Loucy (cell line): Measurements from ENCODE around the gene VAV2.

Experiments
- H2AFZ ChIP-seq: fragments of 200-600 bp; sonication (generic); 2 replicates; pipeline ENCODE4 v1.6.0; 2016; ENCODE audit warnings: antibody characterized with exemption, mild to moderate bottlenecking, low read length, moderate library complexity
- H3F3A ChIP-seq: fragments of 200-600 bp; 2 replicates; pipeline ENCODE4 v1.6.0; 2016; ENCODE audit warnings: antibody characterized with exemption, low read depth, mild to moderate bottlenecking
- H3K27me3 ChIP-seq: fragments of 200-600 bp; sonication (generic); 2 replicates; pipeline ENCODE4 v1.6.1; 2014; ENCODE audit warnings: low read length, mild to moderate bottlenecking; ENCODE audit not compliant: insufficient read depth, poor library complexity, severe bottlenecking
- H3K36me3 ChIP-seq: fragments of 200-600 bp; sonication (generic); 2 replicates; pipeline ENCODE4 v1.6.1; 2016; ENCODE audit warnings: low read length; ENCODE audit not compliant: insufficient read depth
- H3K4me1 ChIP-seq: fragments of 200-600 bp; sonication (generic); 2 replicates; pipeline ENCODE4 v1.5.1; 2014; ENCODE audit warnings: low read length, mild to moderate bottlenecking; ENCODE audit not compliant: insufficient read depth, poor library complexity, severe bottlenecking
- H3K4me2 ChIP-seq: fragments of 200-600 bp; sonication (generic); 2 replicates; pipeline ENCODE4 v1.6.0; 2014; ENCODE audit warnings: antibody characterized with exemption, low read length, low read depth, mild to moderate bottlenecking; ENCODE audit not compliant: poor library complexity, severe bottlenecking
- H3K4me3 ChIP-seq: fragments of 200-600 bp; sonication (generic); 2 replicates; pipeline ENCODE4 v1.5.1; 2014; ENCODE audit warnings: low read length, mild to moderate bottlenecking, mixed read lengths; ENCODE audit not compliant: poor library complexity, severe bottlenecking
- H3K79me2 ChIP-seq: fragments of 200-600 bp; sonication (generic); 2 replicates; pipeline ENCODE4 v1.6.1; 2014; ENCODE audit warnings: low read length; ENCODE audit not compliant: insufficient read depth
- H3K9ac ChIP-seq: fragments of 200-600 bp; sonication (generic); 2 replicates; pipeline ENCODE4 v1.6.0; 2014; ENCODE audit warnings: mild to moderate bottlenecking, low read depth, low read length, moderate library complexity; ENCODE audit not compliant: poor library complexity, severe bottlenecking
- H3K9me2 ChIP-seq: fragments of 200-600 bp; sonication (generic); replicated peaks from 2 replicates; pipeline ENCODE4 v1.6.1; 2016; ENCODE audit warnings: low read depth, low read length, mixed read lengths
- H3K9me3 ChIP-seq: fragments of 200-600 bp; sonication (generic); 2 replicates; pipeline ENCODE4 v1.6.1; 2014; ENCODE audit warnings: mild to moderate bottlenecking, antibody characterized with exemption, low read length, low read depth; ENCODE audit not compliant: insufficient read depth
- H4K20me1 ChIP-seq: fragments of 200-600 bp; sonication (generic); 2 replicates; pipeline ENCODE4 v1.6.0; 2014; ENCODE audit warnings: antibody characterized with exemption, low read length, mild to moderate bottlenecking; ENCODE audit not compliant: insufficient read depth, poor library complexity, severe bottlenecking
- CTCF ChIP-seq: fragments of 200-600 bp; sonication (generic); conservative IDR thresholded peaks from 2 replicates; pipeline ENCODE4 v1.5.1; 2014; ENCODE audit warnings: mild to moderate bottlenecking, antibody characterized with exemption, low read length
- EZH2phosphoT487 ChIP-seq: fragments of 200-600 bp; IDR thresholded peaks from 2 replicates; pipeline ENCODE4 v1.6.1; 2018; ENCODE audit warnings: antibody characterized with exemption, mild to moderate bottlenecking, moderate library complexity, borderline replicate concordance

Gene VAV2

DNA sequence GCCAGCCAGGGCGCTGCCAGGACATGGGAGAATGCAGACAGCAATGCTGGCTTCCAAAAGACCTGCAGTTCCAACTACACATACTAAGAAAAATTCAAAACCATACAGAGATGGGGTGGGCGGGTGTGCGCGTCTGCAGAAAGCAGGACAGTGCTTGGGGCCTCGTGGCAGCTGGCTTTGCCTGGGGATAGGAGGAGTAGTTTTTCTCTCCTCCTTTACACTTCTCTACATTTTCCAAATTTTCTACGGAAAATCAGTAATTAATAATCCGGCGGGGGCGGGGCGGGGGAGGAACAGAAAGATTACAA lies 210.3 kb downstream of the VAV2 start:
- no peaks in the 10 kb centered on the region for H3K79me2 ChIP-seq
- H3K36me3 ChIP-seq: peaks cover 5% of the 10 kb centered on the region; the same call in 1 of the 2 replicates
- no peaks in the 10 kb centered on the region for H3K4me1 ChIP-seq

GRCh38 chr9:133780962-133781827 lies 210.9 kb downstream of the VAV2 start:
- H3K4me2 ChIP-seq: no peak overlapping the region
- H3K4me1 ChIP-seq: no peaks in the 10 kb centered on the region
- H4K20me1 ChIP-seq: no peaks in the 10 kb centered on the region
- H3K27me3 ChIP-seq: no peaks in the 10 kb centered on the region
- no peaks in the 10 kb centered on the region for H3K9me3 ChIP-seq
- H3F3A ChIP-seq: no peaks in the 10 kb centered on the region
- no peaks in the 10 kb centered on the region for H3K9me2 ChIP-seq
- TF ChIP-seq EZH2phosphoT487 (no peak), CTCF (no peak)
- H3K4me3 ChIP-seq: no peak overlapping the region
- H2AFZ ChIP-seq: no peak overlapping the region
- no peaks in the 10 kb centered on the region for H3K79me2 ChIP-seq
- peaks cover 5% of the 10 kb centered on the region; the same call in 1 of the 2 replicates for H3K36me3 ChIP-seq
- H3K9ac ChIP-seq: no peak overlapping the region

More for the DNA sequence above, 210.3 kb downstream of the VAV2 start:
- H3K27me3 ChIP-seq: no peaks in the 10 kb centered on the region
- no peak overlapping the region for H2AFZ ChIP-seq
- no peak overlapping the region for H3K4me3 ChIP-seq
- no peak overlapping the region for H3K4me2 ChIP-seq
- H3K9me3 ChIP-seq: no peaks in the 10 kb centered on the region
- H3F3A ChIP-seq: no peaks in the 10 kb centered on the region
- H3K9me2 ChIP-seq: no peaks in the 10 kb centered on the region
- TF ChIP-seq EZH2phosphoT487: no peak
- no peak for TF ChIP-seq CTCF
- no peaks in the 10 kb centered on the region for H4K20me1 ChIP-seq
- no peak overlapping the region for H3K9ac ChIP-seq

DNA sequence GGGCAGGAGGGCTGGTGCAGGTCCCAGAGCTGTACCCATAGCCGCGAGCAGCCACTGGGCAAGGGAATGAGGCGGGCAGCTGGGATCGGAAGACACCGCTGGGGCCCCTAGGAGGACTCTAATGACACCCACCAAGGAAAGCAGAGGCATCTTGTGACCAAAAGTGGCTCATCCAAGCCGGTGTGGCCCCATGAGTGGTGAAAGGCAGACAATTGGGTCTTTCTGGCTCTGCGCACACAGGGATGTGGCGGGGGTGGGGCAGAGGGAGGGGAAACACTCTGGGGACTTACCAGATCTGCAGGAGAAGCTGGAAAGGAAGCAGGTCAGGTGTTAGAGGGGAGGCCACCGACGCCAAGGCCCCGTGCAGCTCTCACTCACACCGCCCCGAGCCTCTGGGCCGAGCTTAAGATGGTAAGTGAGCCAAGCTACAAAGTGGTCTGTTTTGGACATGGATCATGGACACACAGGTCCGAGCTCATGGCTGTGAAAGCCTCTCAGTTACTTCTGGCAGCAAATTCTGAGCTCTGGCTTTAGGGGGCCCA lies 211.6 kb downstream of the VAV2 start:
- Histone ChIP-seq H3K4me1 (no peaks in the 10 kb centered on the region), H3K9me2 (no peaks in the 10 kb centered on the region), H3K27me3 (no peaks in the 10 kb centered on the region), H3K4me3 (no peak overlapping the region), H3K79me2 (no peaks in the 10 kb centered on the region), H3K9ac (no peak overlapping the region), H2AFZ (no peak overlapping the region), H3K9me3 (no peaks in the 10 kb centered on the region), H3K36me3 (peaks cover 5% of the 10 kb centered on the region; the same call in 1 of the 2 replicates), H3F3A (no peaks in the 10 kb centered on the region), H3K4me2 (no peak overlapping the region), H4K20me1 (no peaks in the 10 kb centered on the region)
- TF ChIP-seq CTCF (no peak), EZH2phosphoT487 (no peak)
